ENCODE measurements around the gene HACD2.
"Not testable (repeated sequence)": the region's sequence is repeated elsewhere in the genome, so short reads cannot be mapped to it uniquely, and the experiment has no call there.

Gene HACD2

GRCh38 chr3:123602325-123602724 lies 17.5 kb upstream of the HACD2 start:
- Histone ChIP-seq H3K27ac (ENCODE audit: low read length) (no peak overlapping the region), H3K4me3 (ENCODE audit: low read length) (no peak overlapping the region), H3K9ac (ENCODE audit: low read length) (no peak overlapping the region), H4K20me1 (ENCODE audit: insufficient read depth, low read length) (no peaks in the 10 kb centered on the region), H3F3A (ENCODE audit: insufficient read depth, low read length) (no peaks in the 10 kb centered on the region), H3K27me3 (replicated peaks; ENCODE audit: insufficient read depth, low read length) (no peaks in the 10 kb centered on the region), H3K9me3 (replicated peaks; ENCODE audit: insufficient read depth, low read length) (no peaks in the 10 kb centered on the region), H3K79me2 (ENCODE audit: low read length) (no peaks in the 10 kb centered on the region), H3K4me1 (ENCODE audit: low read length) (no peaks in the 10 kb centered on the region; the same call in 1 of the 2 replicates), H3K4me2 (ENCODE audit: low read depth, low read length) (no peak overlapping the region), H3K36me3 (replicated peaks; ENCODE audit: insufficient read depth, low read length) (no peaks in the 10 kb centered on the region), H2AFZ (ENCODE audit: low read length) (no peak overlapping the region), H3K9me2 (replicated peaks; ENCODE audit: insufficient read depth, low read length) (no peaks in the 10 kb centered on the region)
- TF ChIP-seq EZH2 (optimal IDR thresholded peaks at IDR 0.05; ENCODE audit: low read depth, low read length) (no peak), CTCF (IDR thresholded peaks at IDR 0.05; ENCODE audit: low read length) (no peak), EZH2phosphoT487 (IDR thresholded peaks at IDR 0.05; ENCODE audit: low read length) (no peak)
- DNase-seq: no peak

DNA sequence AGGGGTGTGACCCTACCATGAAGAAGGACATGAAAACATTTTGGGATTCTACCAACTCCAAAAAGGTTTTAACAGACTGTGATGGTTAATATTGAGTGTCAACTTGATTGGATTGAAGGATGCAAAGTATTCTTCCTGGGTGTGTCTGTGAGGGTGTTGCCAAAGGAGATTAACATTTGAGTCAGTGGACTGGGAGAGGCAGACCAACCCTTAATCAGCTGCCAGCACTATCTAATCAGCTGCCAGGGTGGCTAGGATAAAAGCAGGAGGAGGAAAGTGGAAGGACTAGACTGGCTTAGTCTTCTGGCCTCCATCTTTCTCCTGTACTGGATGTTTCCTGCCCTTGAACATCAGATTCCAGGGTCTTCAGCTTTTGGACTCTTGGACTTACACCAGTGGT lies 16.0 kb upstream of the HACD2 start:
- H3K36me3 ChIP-seq (replicated peaks; ENCODE audit: insufficient read depth, low read length); H3K9me3 ChIP-seq (replicated peaks; ENCODE audit: insufficient read depth, low read length); H4K20me1 ChIP-seq (ENCODE audit: insufficient read depth, low read length); H3K79me2 ChIP-seq (ENCODE audit: low read length); H3K27ac ChIP-seq (ENCODE audit: low read length); H3K4me1 ChIP-seq (ENCODE audit: low read length); H3K4me2 ChIP-seq (ENCODE audit: low read depth, low read length); H3K9ac ChIP-seq (ENCODE audit: low read length); H3F3A ChIP-seq (ENCODE audit: insufficient read depth, low read length); H3K9me2 ChIP-seq (replicated peaks; ENCODE audit: insufficient read depth, low read length); H3K4me3 ChIP-seq (ENCODE audit: low read length); DNase-seq; H3K27me3 ChIP-seq (replicated peaks; ENCODE audit: insufficient read depth, low read length); H2AFZ ChIP-seq (ENCODE audit: low read length): not testable (repeated sequence)

DNA sequence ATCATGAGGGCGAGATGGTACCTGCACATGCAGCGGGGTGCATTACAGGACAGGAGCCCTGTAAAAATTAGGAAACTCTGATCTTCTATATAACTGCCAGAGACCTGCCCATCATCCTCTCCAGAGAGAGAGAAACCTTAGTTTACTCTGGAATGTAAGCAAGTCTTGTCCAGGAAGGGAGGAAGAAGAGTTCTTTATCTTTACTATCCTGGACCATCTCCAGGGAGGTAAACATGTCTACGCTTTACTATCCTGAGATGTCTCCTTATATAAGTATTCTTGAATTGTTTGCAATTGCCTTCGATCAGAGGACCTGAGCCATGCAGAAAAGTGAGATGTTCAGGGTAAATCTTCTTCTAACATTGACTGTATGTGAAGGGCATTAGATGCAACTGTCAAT lies 12.7 kb upstream of the HACD2 start:
- H3K4me3 ChIP-seq (ENCODE audit: low read length): no peak overlapping the region
- DNase-seq: no peak
- H3K9me3 ChIP-seq (replicated peaks; ENCODE audit: insufficient read depth, low read length): no peaks in the 10 kb centered on the region
- H3K79me2 ChIP-seq (ENCODE audit: low read length): no peaks in the 10 kb centered on the region
- H3K4me1 ChIP-seq (ENCODE audit: low read length): no peaks in the 10 kb centered on the region
- H3K4me2 ChIP-seq (ENCODE audit: low read depth, low read length): no peak overlapping the region
- no peak overlapping the region for H3K27ac ChIP-seq (ENCODE audit: low read length)
- H3K36me3 ChIP-seq (replicated peaks; ENCODE audit: insufficient read depth, low read length): no peaks in the 10 kb centered on the region
- H3K9ac ChIP-seq (ENCODE audit: low read length): no peak overlapping the region
- H3K9me2 ChIP-seq (replicated peaks; ENCODE audit: insufficient read depth, low read length): no peaks in the 10 kb centered on the region
- H4K20me1 ChIP-seq (ENCODE audit: insufficient read depth, low read length): no peaks in the 10 kb centered on the region
- no peak for TF ChIP-seq EZH2phosphoT487 (IDR thresholded peaks at IDR 0.05; ENCODE audit: low read length)
- TF ChIP-seq EZH2 (optimal IDR thresholded peaks at IDR 0.05; ENCODE audit: low read depth, low read length): no peak
- TF ChIP-seq CTCF (IDR thresholded peaks at IDR 0.05; ENCODE audit: low read length): no peak
- no peaks in the 10 kb centered on the region for H3F3A ChIP-seq (ENCODE audit: insufficient read depth, low read length)
- H3K27me3 ChIP-seq (replicated peaks; ENCODE audit: insufficient read depth, low read length): no peaks in the 10 kb centered on the region
- no peak overlapping the region for H2AFZ ChIP-seq (ENCODE audit: low read length)

GRCh38 chr3:123595396-123596180 lies 10.7 kb upstream of the HACD2 start:
- Histone ChIP-seq H3K9me3 (replicated peaks; ENCODE audit: insufficient read depth, low read length) (no peaks in the 10 kb centered on the region), H3K79me2 (ENCODE audit: low read length) (no peaks in the 10 kb centered on the region), H3K4me3 (ENCODE audit: low read length) (no peak overlapping the region), H3K9me2 (replicated peaks; ENCODE audit: insufficient read depth, low read length) (no peaks in the 10 kb centered on the region), H3F3A (ENCODE audit: insufficient read depth, low read length) (no peaks in the 10 kb centered on the region), H3K9ac (ENCODE audit: low read length) (no peak overlapping the region), H3K27ac (ENCODE audit: low read length) (no peak overlapping the region), H3K4me1 (ENCODE audit: low read length) (no peaks in the 10 kb centered on the region), H3K4me2 (ENCODE audit: low read depth, low read length) (no peak overlapping the region), H3K27me3 (replicated peaks; ENCODE audit: insufficient read depth, low read length) (no peaks in the 10 kb centered on the region), H4K20me1 (ENCODE audit: insufficient read depth, low read length) (no peaks in the 10 kb centered on the region), H2AFZ (ENCODE audit: low read length) (no peak overlapping the region), H3K36me3 (replicated peaks; ENCODE audit: insufficient read depth, low read length) (no peaks in the 10 kb centered on the region)
- TF ChIP-seq CTCF (IDR thresholded peaks at IDR 0.05; ENCODE audit: low read length) (no peak), EZH2phosphoT487 (IDR thresholded peaks at IDR 0.05; ENCODE audit: low read length) (no peak), EZH2 (optimal IDR thresholded peaks at IDR 0.05; ENCODE audit: low read depth, low read length) (no peak)
- DNase-seq: no peak
